Ovary (tissue), 9 donors: ENCODE measurements around the gene GIN1. TPM values are rescaled to one million over a fixed set of nuclear protein-coding genes. Genes with fewer than 3 reads are reported as not detected.

Experiments used
- DNase-seq, 5 donors: peaks; one replicate each; pipeline ENCODE4 v3.0.0-alpha.2; 2019 to 2020
- H3K27ac ChIP-seq, 2 donors: fragments of 200-600 bp; one replicate each; pipeline versions ENCODE4 v1.5.1 to v1.8.0; 2019 to 2022
- H3K27me3 ChIP-seq: fragments of 200-600 bp; one replicate; pipeline ENCODE4 v1.8.0; 2022
- H3K36me3 ChIP-seq: fragments of 200-600 bp; sonication (generic); one replicate; pipeline ENCODE4 v1.5.1; 2019
- H3K4me1 ChIP-seq: one replicate; pipeline ENCODE4 v1.8.1; 2013; ENCODE audit warnings: mild to moderate bottlenecking, moderate library complexity; ENCODE audit not compliant: insufficient read depth
- H3K4me3 ChIP-seq: fragments of 200-600 bp; sonication (generic); one replicate; pipeline ENCODE4 v1.5.1; 2017
- H3K9me3 ChIP-seq, 2 donors: fragments of 200-600 bp in 1 of 2; sonication (generic) in 1 of 2; one replicate each; pipeline versions ENCODE4 v1.5.1 to v1.8.1; 2013 to 2019; ENCODE audit warnings: mild to moderate bottlenecking in 1 of 2, moderate library complexity in 1 of 2
- CTCF ChIP-seq, 3 donors: fragments of 450-650 bp in 2 of 3; fragments of 200-600 bp in 1 of 3; IDR thresholded peaks; one replicate each; pipeline versions ENCODE4 v1.5.1 to v1.8.0; 2016 to 2022; ENCODE audit warnings: antibody characterized with exemption in 3 of 3, mild to moderate bottlenecking in 1 of 3
- EP300 ChIP-seq: sonication (generic); formaldehyde crosslinking; IDR thresholded peaks from one replicate; pipeline ENCODE4 v1.6.1; 2017; ENCODE audit warnings: antibody characterized with exemption
- POLR2A ChIP-seq: fragments of 450-650 bp; IDR thresholded peaks from one replicate; pipeline ENCODE4 v1.6.1; 2017; ENCODE audit warnings: antibody characterized with exemption, mild to moderate bottlenecking, moderate library complexity
- WGBS, 3 donors: extraction: QIAGEN DNeasy Blood & Tissue Kit in 1 of 3; methylation state at CpG; one replicate each; pipeline versions ENCODE4 v1.1.5 to v1.1.7; 2013 to 2017; 5-methylcytosine and 5-hydroxymethylcytosine counted together
- intact Hi-C, 4 donors: fragments of 100-400 bp; cut with DNase I; formaldehyde crosslinking; loops; one replicate each; pipeline versions ENCODE4 v1.11.0 to v1.15.1; 2022 to 2023
- polyA plus RNA-seq, 2 donors: library from polyadenylated mRNA; stranded (reverse); fragments of 200-250 nt in 1 of 2; fragments of 350-450 nt in 1 of 2; fragmentation: Illumina TruSeq in 1 of 2; extraction: RNeasy Lipid Tissue Mini Kit (QIAGEN cat#74804) in 1 of 2; gene quantifications; one replicate each; pipeline ENCODE4 v1.2.3, GENCODE V29; 2013 to 2014
- total RNA-seq, 7 donors: library from RNA; depleted of rRNA in 2 of 7; stranded (reverse); fragments of >200 nt in 2 of 7; fragmentation: NEBNext Ultra II Directional in 3 of 7; extraction: Animal tissue kit (Norgen Biotek cat#: 25700) in 3 of 7; gene quantifications; one replicate each; pipeline versions ENCODE4 v1.1.0 to v1.2.4, GENCODE V29; 2016 to 2023
- donor health status: DM: no; HTN: no; CAD: no; lungs with moderate emphysema.
- donor health status: DM: no; HTN: no; CAD: no.
- donor health status: Bipolar disorder and iron deficiency.
- donor health status: DM: yes; HTN: yes; CAD: no.
- donor health status: DM: no; HTN: no; CAD: no.
- donor health status: DM: yes; HTN: yes; CAD: no.

The GIN1 gene
- total and polyA plus RNA-seq, 9 donors = 2.0 to 13.3 (median 7.5) TPM

GRCh38 chr5:103133231-103133630 is 13.3 kb upstream of the GIN1 start:
- no peak for DNase-seq
- Histone ChIP-seq H3K36me3 (no peaks in the 10 kb centered on the region), H3K4me1 (no peaks in the 10 kb centered on the region), H3K9me3 (no peaks in the 10 kb centered on the region), H3K4me3 (no peak overlapping the region), H3K27me3 (no peaks in the 10 kb centered on the region), H3K27ac (no peak overlapping the region)
- TF ChIP-seq CTCF (IDR thresholded peaks at IDR 0.05) (no peak), POLR2A (no peak), EP300 (no peak)
- WGBS, 3 donors = 35 to 58% (median 41%) methylated on average over 2 of the region's 2 CpGs
- intact Hi-C loops = no loop called here

GRCh38 chr5:103132684-103133083 is 12.7 kb upstream of the GIN1 start:
- H3K4me3 ChIP-seq = no peak overlapping the region
- TF ChIP-seq POLR2A (no peak), EP300 (no peak), CTCF (IDR thresholded peaks at IDR 0.05) (no peak)
- 84 to 97% (median 89%) methylated on average over 1 of the region's 1 CpG for WGBS, 3 donors
- intact Hi-C loops = no loop called here
- H3K9me3 ChIP-seq = no peaks in the 10 kb centered on the region
- H3K4me1 ChIP-seq = no peaks in the 10 kb centered on the region
- no peak overlapping the region for H3K27ac ChIP-seq
- no peaks in the 10 kb centered on the region for H3K27me3 ChIP-seq
- no peaks in the 10 kb centered on the region for H3K36me3 ChIP-seq
- DNase-seq = no peak

GRCh38 chr5:103128202-103128601 is 8.3 kb upstream of the GIN1 start:
- no peak for DNase-seq
- H3K9me3 ChIP-seq = no peaks in the 10 kb centered on the region
- H3K4me3 ChIP-seq = no peak overlapping the region
- no peaks in the 10 kb centered on the region for H3K4me1 ChIP-seq
- intact Hi-C loops = no loop called here
- no peaks in the 10 kb centered on the region for H3K27me3 ChIP-seq
- TF ChIP-seq CTCF (IDR thresholded peaks at IDR 0.05) = no peak
- no peak for TF ChIP-seq POLR2A
- no peak for TF ChIP-seq EP300
- no peak overlapping the region for H3K27ac ChIP-seq
- no peaks in the 10 kb centered on the region for H3K36me3 ChIP-seq

GRCh38 chr5:103127292-103127817 is 7.4 kb upstream of the GIN1 start:
- H3K4me3 ChIP-seq = no peak overlapping the region
- DNase-seq = no peak
- no peak overlapping the region for H3K27ac ChIP-seq
- no peak for TF ChIP-seq CTCF (IDR thresholded peaks at IDR 0.05)
- TF ChIP-seq POLR2A = no peak
- TF ChIP-seq EP300 = no peak
- intact Hi-C loops = no loop called here
- 93 to 100% (median 95%) methylated on average over 2 of the region's 2 CpGs for WGBS, 3 donors
- H3K9me3 ChIP-seq = no peaks in the 10 kb centered on the region
- H3K36me3 ChIP-seq = no peaks in the 10 kb centered on the region
- H3K4me1 ChIP-seq = peaks cover 2% of the 10 kb centered on the region
- no peaks in the 10 kb centered on the region for H3K27me3 ChIP-seq
